Subcutaneous adipose tissue (tissue), 4 donors: ENCODE measurements around the gene MAST4. TPM values are rescaled to one million over a fixed set of nuclear protein-coding genes. Genes with fewer than 3 reads are reported as not detected.

Source experiments
- total RNA-seq, 4 donors: library from RNA; depleted of rRNA; stranded (reverse); fragments of >200 nt; gene quantifications; one replicate each; pipeline ENCODE4 v1.1.0, GENCODE V29; 2016
- TF ChIP-seq, protein P1 (sequence below): fragments of 450-650 bp; IDR thresholded peaks from one replicate; pipeline ENCODE4 v1.5.1; 2016; ENCODE audit warnings: low read depth, mild to moderate bottlenecking, control low read depth, antibody characterized with exemption, moderate library complexity

The MAST4 gene
- total RNA-seq, 4 donors from 2014 or later, result 35.2 to 60.7 (median 52.9) TPM

DNA sequence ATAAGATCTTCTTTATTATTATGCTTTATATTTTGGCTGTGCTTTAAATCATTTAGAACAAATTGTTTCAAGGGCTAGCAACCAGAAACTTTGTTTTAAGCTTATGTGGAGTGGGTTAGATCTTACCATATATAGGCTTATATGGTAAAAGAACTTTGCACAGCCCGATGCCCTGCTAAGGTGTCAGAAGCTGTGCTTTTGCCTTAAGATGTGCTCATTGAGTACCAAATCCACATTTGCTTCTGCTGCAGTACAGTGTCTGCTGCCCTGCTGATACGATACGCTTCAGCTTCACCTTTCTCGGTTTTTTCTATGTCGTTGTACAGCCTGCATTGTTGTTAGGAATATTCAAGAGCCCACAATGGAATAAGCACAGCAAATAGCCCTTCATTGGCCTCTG is 565.6 kb downstream of the MAST4 start:
- TF ChIP-seq, protein P1, sequence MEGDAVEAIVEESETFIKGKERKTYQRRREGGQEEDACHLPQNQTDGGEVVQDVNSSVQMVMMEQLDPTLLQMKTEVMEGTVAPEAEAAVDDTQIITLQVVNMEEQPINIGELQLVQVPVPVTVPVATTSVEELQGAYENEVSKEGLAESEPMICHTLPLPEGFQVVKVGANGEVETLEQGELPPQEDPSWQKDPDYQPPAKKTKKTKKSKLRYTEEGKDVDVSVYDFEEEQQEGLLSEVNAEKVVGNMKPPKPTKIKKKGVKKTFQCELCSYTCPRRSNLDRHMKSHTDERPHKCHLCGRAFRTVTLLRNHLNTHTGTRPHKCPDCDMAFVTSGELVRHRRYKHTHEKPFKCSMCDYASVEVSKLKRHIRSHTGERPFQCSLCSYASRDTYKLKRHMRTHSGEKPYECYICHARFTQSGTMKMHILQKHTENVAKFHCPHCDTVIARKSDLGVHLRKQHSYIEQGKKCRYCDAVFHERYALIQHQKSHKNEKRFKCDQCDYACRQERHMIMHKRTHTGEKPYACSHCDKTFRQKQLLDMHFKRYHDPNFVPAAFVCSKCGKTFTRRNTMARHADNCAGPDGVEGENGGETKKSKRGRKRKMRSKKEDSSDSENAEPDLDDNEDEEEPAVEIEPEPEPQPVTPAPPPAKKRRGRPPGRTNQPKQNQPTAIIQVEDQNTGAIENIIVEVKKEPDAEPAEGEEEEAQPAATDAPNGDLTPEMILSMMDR, result no peak

DNA sequence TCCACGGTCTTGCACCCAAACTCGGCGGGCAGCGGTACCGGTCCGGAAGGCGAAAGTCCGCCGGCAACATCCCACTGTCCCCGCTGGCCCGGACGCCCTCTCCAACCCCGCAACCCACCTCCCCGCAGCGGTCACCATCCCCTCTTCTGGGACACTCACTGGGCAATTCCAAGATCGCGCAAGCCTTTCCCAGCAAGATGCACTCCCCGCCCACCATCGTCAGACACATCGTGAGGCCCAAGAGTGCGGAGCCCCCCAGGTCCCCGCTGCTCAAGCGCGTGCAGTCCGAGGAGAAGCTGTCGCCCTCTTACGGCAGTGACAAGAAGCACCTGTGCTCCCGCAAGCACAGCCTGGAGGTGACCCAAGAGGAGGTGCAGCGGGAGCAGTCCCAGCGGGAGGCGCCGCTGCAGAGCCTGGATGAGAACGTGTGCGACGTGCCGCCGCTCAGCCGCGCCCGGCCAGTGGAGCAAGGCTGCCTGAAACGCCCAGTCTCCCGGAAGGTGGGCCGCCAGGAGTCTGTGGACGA is 567.1 kb downstream of the MAST4 start:
- TF ChIP-seq, protein P1, result no peak

DNA sequence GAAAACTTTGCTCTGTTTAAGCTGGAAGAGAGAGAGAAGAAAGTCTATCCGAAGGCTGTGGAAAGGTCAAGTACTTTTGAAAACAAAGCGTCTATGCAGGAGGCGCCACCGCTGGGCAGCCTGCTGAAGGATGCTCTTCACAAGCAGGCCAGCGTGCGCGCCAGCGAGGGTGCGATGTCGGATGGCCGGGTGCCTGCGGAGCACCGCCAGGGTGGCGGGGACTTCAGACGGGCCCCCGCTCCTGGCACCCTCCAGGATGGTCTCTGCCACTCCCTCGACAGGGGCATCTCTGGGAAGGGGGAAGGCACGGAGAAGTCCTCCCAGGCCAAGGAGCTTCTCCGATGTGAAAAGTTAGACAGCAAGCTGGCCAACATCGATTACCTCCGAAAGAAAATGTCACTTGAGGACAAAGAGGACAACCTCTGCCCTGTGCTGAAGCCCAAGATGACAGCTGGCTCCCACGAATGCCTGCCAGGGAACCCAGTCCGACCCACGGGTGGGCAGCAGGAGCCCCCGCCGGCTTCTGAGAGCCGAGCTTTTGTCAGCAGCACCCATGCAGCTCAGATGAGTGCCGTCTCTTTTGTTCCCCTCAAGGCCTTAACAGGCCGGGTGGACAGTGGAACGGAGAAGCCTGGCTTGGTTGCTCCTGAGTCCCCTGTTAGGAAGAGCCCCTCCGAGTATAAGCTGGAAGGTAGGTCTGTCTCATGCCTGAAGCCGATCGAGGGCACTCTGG is 567.8 kb downstream of the MAST4 start:
- TF ChIP-seq, protein P1, result no peak

DNA sequence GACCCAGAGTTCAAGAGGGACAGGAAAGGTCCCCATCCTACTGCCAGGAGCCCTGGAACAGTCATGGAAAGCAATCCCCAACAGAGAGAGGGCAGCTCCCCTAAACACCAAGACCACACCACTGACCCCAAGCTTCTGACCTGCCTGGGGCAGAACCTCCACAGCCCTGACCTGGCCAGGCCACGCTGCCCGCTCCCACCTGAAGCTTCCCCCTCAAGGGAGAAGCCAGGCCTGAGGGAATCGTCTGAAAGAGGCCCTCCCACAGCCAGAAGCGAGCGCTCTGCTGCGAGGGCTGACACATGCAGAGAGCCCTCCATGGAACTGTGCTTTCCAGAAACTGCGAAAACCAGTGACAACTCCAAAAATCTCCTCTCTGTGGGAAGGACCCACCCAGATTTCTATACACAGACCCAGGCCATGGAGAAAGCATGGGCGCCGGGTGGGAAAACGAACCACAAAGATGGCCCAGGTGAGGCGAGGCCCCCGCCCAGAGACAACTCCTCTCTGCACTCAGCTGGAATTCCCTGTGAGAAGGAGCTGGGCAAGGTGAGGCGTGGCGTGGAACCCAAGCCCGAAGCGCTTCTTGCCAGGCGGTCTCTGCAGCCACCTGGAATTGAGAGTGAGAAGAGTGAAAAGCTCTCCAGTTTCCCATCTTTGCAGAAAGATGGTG is 568.8 kb downstream of the MAST4 start:
- TF ChIP-seq, protein P1, result no peak

DNA sequence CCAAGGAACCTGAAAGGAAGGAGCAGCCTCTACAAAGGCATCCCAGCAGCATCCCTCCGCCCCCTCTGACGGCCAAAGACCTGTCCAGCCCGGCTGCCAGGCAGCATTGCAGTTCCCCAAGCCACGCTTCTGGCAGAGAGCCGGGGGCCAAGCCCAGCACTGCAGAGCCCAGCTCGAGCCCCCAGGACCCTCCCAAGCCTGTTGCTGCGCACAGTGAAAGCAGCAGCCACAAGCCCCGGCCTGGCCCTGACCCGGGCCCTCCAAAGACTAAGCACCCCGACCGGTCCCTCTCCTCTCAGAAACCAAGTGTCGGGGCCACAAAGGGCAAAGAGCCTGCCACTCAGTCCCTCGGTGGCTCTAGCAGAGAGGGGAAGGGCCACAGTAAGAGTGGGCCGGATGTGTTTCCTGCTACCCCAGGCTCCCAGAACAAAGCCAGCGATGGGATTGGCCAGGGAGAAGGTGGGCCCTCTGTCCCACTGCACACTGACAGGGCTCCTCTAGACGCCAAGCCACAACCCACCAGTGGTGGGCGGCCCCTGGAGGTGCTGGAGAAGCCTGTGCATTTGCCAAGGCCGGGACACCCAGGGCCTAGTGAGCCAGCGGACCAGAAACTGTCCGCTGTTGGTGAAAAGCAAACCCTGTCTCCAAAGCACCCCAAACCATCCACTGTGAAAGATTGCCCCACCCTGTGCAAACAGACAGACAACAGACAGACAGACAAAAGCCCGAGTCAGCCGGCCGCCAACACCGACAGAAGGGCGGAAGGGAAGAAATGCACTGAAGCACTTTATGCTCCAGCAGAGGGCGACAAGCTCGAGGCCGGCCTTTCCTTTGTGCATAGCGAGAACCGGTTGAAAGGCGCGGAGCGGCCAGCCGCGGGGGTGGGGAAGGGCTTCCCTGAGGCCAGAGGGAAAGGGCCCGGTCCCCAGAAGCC is 569.6 kb downstream of the MAST4 start:
- TF ChIP-seq, protein P1, result no peak

DNA sequence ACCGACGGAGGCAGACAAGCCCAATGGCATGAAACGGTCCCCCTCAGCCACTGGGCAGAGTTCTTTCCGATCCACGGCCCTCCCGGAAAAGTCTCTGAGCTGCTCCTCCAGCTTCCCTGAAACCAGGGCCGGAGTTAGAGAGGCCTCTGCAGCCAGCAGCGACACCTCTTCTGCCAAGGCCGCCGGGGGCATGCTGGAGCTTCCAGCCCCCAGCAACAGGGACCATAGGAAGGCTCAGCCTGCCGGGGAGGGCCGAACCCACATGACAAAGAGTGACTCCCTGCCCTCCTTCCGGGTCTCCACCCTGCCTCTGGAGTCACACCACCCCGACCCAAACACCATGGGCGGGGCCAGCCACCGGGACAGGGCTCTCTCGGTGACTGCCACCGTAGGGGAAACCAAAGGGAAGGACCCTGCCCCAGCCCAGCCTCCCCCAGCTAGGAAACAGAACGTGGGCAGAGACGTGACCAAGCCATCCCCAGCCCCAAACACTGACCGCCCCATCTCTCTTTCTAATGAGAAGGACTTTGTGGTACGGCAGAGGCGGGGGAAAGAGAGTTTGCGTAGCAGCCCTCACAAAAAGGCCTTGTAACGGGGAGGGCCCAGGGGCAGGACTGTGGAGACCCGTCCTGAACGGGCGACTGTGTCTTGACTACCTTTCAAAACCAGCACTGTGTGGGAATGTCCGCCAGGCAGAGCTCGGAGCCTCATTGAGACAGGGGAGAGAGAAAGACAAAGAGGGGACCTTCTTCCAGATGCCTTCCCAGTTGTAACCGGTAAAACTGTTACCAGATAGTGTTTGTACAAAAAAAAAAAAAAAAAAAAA is 570.5 kb downstream of the MAST4 start:
- TF ChIP-seq, protein P1, result no peak
